NB4 (cell line): ENCODE data around the gene TLCD3B.

Experiments used
- DNase-seq: peaks from one replicate; pipeline ENCODE4 v3.0.0; 2010; ENCODE audit warnings: low read depth
- H3K4me3 ChIP-seq: one replicate; pipeline ENCODE4 v1.5.1; 2011; ENCODE audit warnings: mild to moderate bottlenecking, low read depth, low read length, moderate library complexity
- CTCF ChIP-seq: IDR thresholded peaks from one replicate; pipeline ENCODE4 v1.5.1; 2012; ENCODE audit warnings: low read depth, low read length
- MYC ChIP-seq: IDR thresholded peaks from 2 replicates; pipeline ENCODE4 v1.6.1; 2011; ENCODE audit warnings: low read depth, low read length
- POLR2A ChIP-seq: IDR thresholded peaks from 2 replicates; pipeline ENCODE4 v1.6.1; 2011; ENCODE audit warnings: mild to moderate bottlenecking; ENCODE audit not compliant: insufficient read length; ENCODE audit errors: extremely low read depth
- TF ChIP-seq, protein P1 (sequence below): IDR thresholded peaks from 2 replicates; pipeline ENCODE4 v1.6.1; 2011; ENCODE audit warnings: low read depth, low read length

Gene TLCD3B

GRCh38 chr16:30063893-30064728, 33.0 kb upstream of the TLCD3B start:
- TF ChIP-seq CTCF (peak; percentile 33), MYC (no peak; the same call in 1 of the 2 replicates), POLR2A (peak; percentile 65)
- TF ChIP-seq, protein P1, sequence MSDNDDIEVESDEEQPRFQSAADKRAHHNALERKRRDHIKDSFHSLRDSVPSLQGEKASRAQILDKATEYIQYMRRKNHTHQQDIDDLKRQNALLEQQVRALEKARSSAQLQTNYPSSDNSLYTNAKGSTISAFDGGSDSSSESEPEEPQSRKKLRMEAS: peak; percentile 81
- peak; percentile 92 for DNase-seq
- peak overlapping the region; percentile 92 for H3K4me3 ChIP-seq

DNA sequence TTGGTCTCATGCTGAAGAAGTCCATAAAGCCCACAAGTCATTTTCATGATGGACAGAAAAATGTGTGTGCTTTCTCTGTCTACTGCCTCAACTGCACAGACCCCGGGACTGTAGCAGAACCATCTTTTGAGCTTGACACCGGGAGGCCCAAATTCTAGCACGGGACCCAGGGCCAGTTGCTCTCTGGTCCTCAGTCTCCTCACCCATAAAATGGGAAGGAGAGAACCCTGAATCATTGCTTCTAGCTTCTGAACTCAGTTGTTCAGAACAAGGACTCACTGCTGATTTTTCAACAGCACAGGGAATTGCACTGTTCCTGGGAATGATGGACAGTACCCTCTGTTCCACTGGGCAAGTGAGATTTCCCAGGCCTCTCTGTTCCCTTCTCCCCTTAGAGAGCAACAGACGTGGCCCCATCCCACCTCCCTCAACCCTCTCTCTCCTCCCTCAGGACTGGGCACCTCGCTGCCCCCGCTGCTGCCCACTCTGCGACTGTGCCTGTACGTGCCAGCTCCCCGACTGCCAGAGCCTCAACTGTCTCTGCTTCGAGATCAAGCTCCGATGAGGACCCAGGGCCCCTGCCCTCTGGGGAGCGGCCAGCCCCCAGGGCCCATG, 32.3 kb upstream of the TLCD3B start:
- no peak for DNase-seq
- H3K4me3 ChIP-seq: peak overlapping the region; percentile 92
- TF ChIP-seq, protein P1: no peak
- TF ChIP-seq MYC (no peak), POLR2A (no peak), CTCF (no peak)

GRCh38 chr16:30060836-30061554, 29.9 kb upstream of the TLCD3B start:
- no peak for DNase-seq
- TF ChIP-seq POLR2A (no peak), MYC (no peak), CTCF (no peak)
- TF ChIP-seq, protein P1: no peak
- H3K4me3 ChIP-seq: no peak overlapping the region

- TF ChIP-seq, protein P1: no peak
- TF ChIP-seq MYC (no peak), POLR2A (no peak), CTCF (no peak)
- H3K4me3 ChIP-seq: no peak overlapping the region
- DNase-seq: no peak
These were observed 29.3 kb upstream of the TLCD3B start for GRCh38 chr16:30060346-30060745.

DNA sequence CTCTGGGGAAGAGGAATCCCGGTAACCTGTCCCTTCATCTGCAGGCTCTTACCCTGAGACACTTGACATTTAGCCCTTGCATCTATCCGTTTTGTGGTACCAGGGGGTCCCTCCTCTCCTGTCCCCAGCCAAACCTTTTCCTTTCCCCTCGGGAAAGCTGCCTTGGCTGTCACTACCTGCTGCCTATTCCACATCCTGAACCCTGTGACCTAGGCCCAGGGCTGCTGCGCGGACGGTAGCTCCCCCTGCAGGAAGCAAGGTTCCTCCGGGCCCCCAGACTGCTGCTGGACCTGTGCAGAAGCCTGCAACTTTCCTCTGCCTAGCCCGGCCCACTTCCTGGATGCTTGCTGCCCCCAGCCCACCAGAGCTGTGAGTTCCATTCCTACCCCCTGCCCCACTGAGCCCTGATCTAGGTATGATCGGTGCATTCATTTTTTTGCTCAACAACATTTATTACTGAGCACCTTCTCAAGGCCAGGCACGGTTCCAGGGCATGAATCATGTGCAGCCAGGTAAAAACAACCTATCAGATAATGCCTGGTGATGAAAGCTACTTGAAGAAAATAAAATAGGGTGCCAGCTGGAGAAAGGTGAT, 24.0 kb upstream of the TLCD3B start:
- H3K4me3 ChIP-seq: no peak overlapping the region
- DNase-seq: peak; percentile 59
- peak; percentile 68 for TF ChIP-seq CTCF
- no peak for TF ChIP-seq POLR2A
